ENCODE measurements around the gene EFCAB12. TPM values are rescaled to one million over a fixed set of nuclear protein-coding genes. Genes with fewer than 3 reads are reported as not detected.

The EFCAB12 gene
- total RNA-seq = 0.24 TPM in 1 of 2 replicates, not detected in the other

GRCh38 chr3:129428376-129429079, at the start of gene EFCAB12:
TSS of gene EFCAB12 (minus strand) at chr3:129428636. CDS start at chr3:129428488, 148 bp downstream.

GRCh38 chr3:129439817-129440617, 11.6 kb upstream of the EFCAB12 start, which contains the start of the genes IFT122 and MBD4:
TSS of gene IFT122 (plus strand) at chr3:129440224. CDS start at chr3:129440331, 107 bp downstream.
TSS of gene MBD4 (minus strand) at chr3:129439948. CDS start at chr3:129439833, 115 bp downstream.

Other genes starting within 250 kb of the EFCAB12 start
- 208 and 256 TPM in 2 replicates for gene CNBP, start 244.7 kb downstream of the EFCAB12 start, total RNA-seq
- 164 and 169 TPM in 2 replicates for gene COPG1, start 179.0 kb downstream of the EFCAB12 start, total RNA-seq
- gene HMCES, start 149.8 kb downstream of the EFCAB12 start, total RNA-seq = 10.1 and 11.4 TPM in 2 replicates
- gene MBD4, start 11.3 kb upstream of the EFCAB12 start, total RNA-seq = 18.1 and 24.5 TPM in 2 replicates
- gene IFT122, start 11.6 kb upstream of the EFCAB12 start, total RNA-seq = 18.0 and 20.9 TPM in 2 replicates
- not detected in 2 replicates for gene RHO, start 100.0 kb upstream of the EFCAB12 start, total RNA-seq
- gene H1-8, start 114.5 kb upstream of the EFCAB12 start, total RNA-seq = not detected in 2 replicates
- gene PLXND1, start 178.0 kb upstream of the EFCAB12 start, total RNA-seq = 250 and 259 TPM in 2 replicates